C4-2B (cell line): Measurements from ENCODE around the gene FGGY.

ENCODE experiments used
- H3K27ac ChIP-seq: fragments of 450-650 bp; 2 replicates; pipeline ENCODE4 v1.5.1; 2017
- CTCF ChIP-seq: fragments of 450-650 bp; conservative IDR thresholded peaks from 2 replicates; pipeline ENCODE4 v1.5.1; 2017; ENCODE audit warnings: mild to moderate bottlenecking
- ZFX ChIP-seq: fragments of 450-650 bp; IDR thresholded peaks from 2 replicates; pipeline ENCODE4 v1.6.1; 2017

The FGGY gene

GRCh38 chr1:59431566-59432294, 134.8 kb downstream of the FGGY start:
- no peak overlapping the region for H3K27ac ChIP-seq
- TF ChIP-seq CTCF (no peak), ZFX (no peak)

GRCh38 chr1:59432531-59433439, 135.9 kb downstream of the FGGY start:
- H3K27ac ChIP-seq, result no peak overlapping the region
- TF ChIP-seq CTCF, result no peak
- TF ChIP-seq ZFX, result no peak

- TF ChIP-seq ZFX (no peak), CTCF (no peak)
- no peak overlapping the region for H3K27ac ChIP-seq
These were observed 136.5 kb downstream of the FGGY start for GRCh38 chr1:59433440-59433813.

- TF ChIP-seq CTCF (no peak), ZFX (no peak)
- H3K27ac ChIP-seq, result no peak overlapping the region
These were observed 137.4 kb downstream of the FGGY start for GRCh38 chr1:59434336-59434735.

- TF ChIP-seq ZFX (no peak), CTCF (no peak)
These were observed 139.7 kb downstream of the FGGY start for GRCh38 chr1:59436637-59437036.

GRCh38 chr1:59438058-59438560, 141.2 kb downstream of the FGGY start:
- no peak for TF ChIP-seq CTCF
- no peak for TF ChIP-seq ZFX
- H3K27ac ChIP-seq, result no peak overlapping the region

More at GRCh38 chr1:59436637-59437036, 139.7 kb downstream of the FGGY start:
- no peak overlapping the region for H3K27ac ChIP-seq

- no peak for TF ChIP-seq CTCF
- TF ChIP-seq ZFX, result no peak
- H3K27ac ChIP-seq, result no peak overlapping the region
These were observed 145.6 kb downstream of the FGGY start for GRCh38 chr1:59442492-59442891.
